SU-DHL-6 (cell line): Measurements from ENCODE around the gene RBX1.
A peak's percentile ranks its signal among the peaks of the same experiment; 100 is the strongest.

ENCODE experiments used
- H2AFZ ChIP-seq: fragments of 200-600 bp; sonication (generic); 2 replicates; pipeline ENCODE4 v1.6.1; 2014; ENCODE audit warnings: low read depth, mild to moderate bottlenecking, moderate library complexity, mixed read lengths, antibody characterized with exemption, low read length; ENCODE audit not compliant: severe bottlenecking
- H3F3A ChIP-seq: fragments of 200-600 bp; shearing (Covaris generic); 2 replicates; pipeline ENCODE4 v1.6.0; 2016; ENCODE audit warnings: antibody characterized with exemption, mild to moderate bottlenecking; ENCODE audit not compliant: insufficient read depth
- H3K27ac ChIP-seq: fragments of 200-600 bp; sonication (generic); 2 replicates; pipeline ENCODE4 v1.5.1; 2016; ENCODE audit warnings: low read depth, mild to moderate bottlenecking, low read length, moderate library complexity, mixed read lengths
- H3K27me3 ChIP-seq: fragments of 200-600 bp; sonication (generic), shearing (Covaris generic); 2 replicates; pipeline ENCODE4 v1.6.0; 2014; ENCODE audit warnings: mild to moderate bottlenecking, low read length
- H3K36me3 ChIP-seq: fragments of 200-600 bp; sonication (generic); 2 replicates; pipeline ENCODE4 v1.6.1; 2014; ENCODE audit warnings: mild to moderate bottlenecking, low read length, mixed read lengths
- H3K4me2 ChIP-seq: fragments of 300-600, 200-600 bp; shearing (Covaris generic), sonication (generic); 2 replicates; pipeline ENCODE4 v1.6.0; 2014; ENCODE audit warnings: low read length, low read depth, mild to moderate bottlenecking; ENCODE audit not compliant: poor library complexity, severe bottlenecking
- H3K4me3 ChIP-seq: fragments of 200-600 bp; sonication (generic); 2 replicates; pipeline ENCODE4 v1.5.1; 2014; ENCODE audit warnings: antibody characterized with exemption, low read length, mild to moderate bottlenecking, mixed read lengths; ENCODE audit not compliant: insufficient read depth, poor library complexity, severe bottlenecking
- H3K79me2 ChIP-seq: fragments of 200-600 bp; sonication (generic); 2 replicates; pipeline ENCODE4 v1.6.1; 2014; ENCODE audit warnings: mild to moderate bottlenecking, low read length, moderate library complexity; ENCODE audit not compliant: insufficient read depth
- H3K9ac ChIP-seq: fragments of 200-600 bp; sonication (generic); 2 replicates; pipeline ENCODE4 v1.7.0; 2014; ENCODE audit warnings: mild to moderate bottlenecking, low read length
- H3K9me2 ChIP-seq: fragments of 200-600 bp; sonication (generic); replicated peaks from 2 replicates; pipeline ENCODE4 v1.6.1; 2014; ENCODE audit warnings: low read length; ENCODE audit not compliant: insufficient read depth
- H3K9me3 ChIP-seq: fragments of 200-600 bp; sonication (generic); 2 replicates; pipeline ENCODE4 v1.6.1; 2014; ENCODE audit warnings: low read length, mixed read lengths; ENCODE audit not compliant: insufficient read depth
- H4K20me1 ChIP-seq: fragments of 200-600 bp; sonication (generic); 2 replicates; pipeline ENCODE4 v1.6.1; 2014; ENCODE audit warnings: low read depth, mild to moderate bottlenecking, antibody characterized with exemption, low read length, moderate library complexity, mixed read lengths
- CTCF ChIP-seq: fragments of 200-600 bp; sonication (generic); IDR thresholded peaks from one replicate; pipeline ENCODE4 v1.5.1; 2017; ENCODE audit warnings: antibody characterized with exemption, mild to moderate bottlenecking, low read length, moderate library complexity; ENCODE audit not compliant: insufficient read depth, poor library complexity, severe bottlenecking
- EZH2phosphoT487 ChIP-seq: fragments of 200-600 bp; sonication (generic), shearing (Covaris generic); conservative IDR thresholded peaks from 2 replicates; pipeline ENCODE4 v1.6.1; 2018; ENCODE audit warnings: mild to moderate bottlenecking, antibody characterized with exemption, low read length, moderate library complexity, mixed read lengths

Gene RBX1

DNA sequence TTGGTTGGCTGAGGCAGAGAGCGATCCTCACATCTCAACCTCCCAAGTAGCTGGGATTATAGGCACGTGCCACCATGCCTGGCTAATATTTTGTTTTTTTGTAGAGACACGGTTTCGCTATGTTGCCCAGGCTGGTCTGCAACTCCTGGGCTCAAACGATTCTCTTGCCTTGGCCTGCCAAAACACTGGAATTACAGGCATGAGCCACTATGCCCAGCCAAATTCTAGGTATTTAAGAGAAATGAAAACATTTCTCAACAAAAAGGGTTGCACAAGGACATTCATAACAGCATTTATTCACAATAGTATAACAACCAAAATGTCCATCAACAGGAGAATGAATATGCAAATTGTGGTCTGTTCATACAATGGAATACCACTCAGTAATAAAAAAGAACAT lies 31.7 kb upstream of the RBX1 start:
- no peak overlapping the region for H3K4me2 ChIP-seq
- TF ChIP-seq EZH2phosphoT487, result no peak
- no peak for TF ChIP-seq CTCF
- H3K9me3 ChIP-seq, result no peaks in the 10 kb centered on the region
- no peak overlapping the region for H2AFZ ChIP-seq
- no peaks in the 10 kb centered on the region for H4K20me1 ChIP-seq
- no peaks in the 10 kb centered on the region for H3K9me2 ChIP-seq
- H3K27me3 ChIP-seq, result no peaks in the 10 kb centered on the region
- no peak overlapping the region for H3K4me3 ChIP-seq
- H3F3A ChIP-seq, result peaks cover 9% of the 10 kb centered on the region; the same call in 1 of the 2 replicates
- no peaks in the 10 kb centered on the region for H3K79me2 ChIP-seq
- H3K27ac ChIP-seq, result no peak overlapping the region
- H3K36me3 ChIP-seq, result peaks cover 3% of the 10 kb centered on the region; the same call in 1 of the 2 replicates
- no peak overlapping the region for H3K9ac ChIP-seq

- Histone ChIP-seq H3K36me3 (peaks cover 3% of the 10 kb centered on the region; the same call in 1 of the 2 replicates), H3K4me2 (no peak overlapping the region), H3F3A (peaks cover 9% of the 10 kb centered on the region; the same call in 1 of the 2 replicates)
Observed at GRCh38 chr22:40920526-40920925, 30.7 kb upstream of the RBX1 start.

GRCh38 chr22:40922484-40923303 lies 28.5 kb upstream of the RBX1 start:
- Histone ChIP-seq H3K79me2 (no peaks in the 10 kb centered on the region), H3K27ac (no peak overlapping the region), H3K36me3 (peaks cover 3% of the 10 kb centered on the region; the same call in 1 of the 2 replicates), H3K4me3 (no peak overlapping the region), H3K4me2 (no peak overlapping the region), H3F3A (peaks cover 9% of the 10 kb centered on the region; the same call in 1 of the 2 replicates), H4K20me1 (no peaks in the 10 kb centered on the region), H2AFZ (no peak overlapping the region), H3K9ac (no peak overlapping the region), H3K9me3 (no peaks in the 10 kb centered on the region), H3K9me2 (no peaks in the 10 kb centered on the region), H3K27me3 (no peaks in the 10 kb centered on the region)
- peak; percentile 45 for TF ChIP-seq CTCF
- TF ChIP-seq EZH2phosphoT487, result no peak

More at GRCh38 chr22:40920526-40920925, 30.7 kb upstream of the RBX1 start:
- Histone ChIP-seq H3K27me3 (no peaks in the 10 kb centered on the region), H3K9ac (no peak overlapping the region), H3K79me2 (no peaks in the 10 kb centered on the region), H2AFZ (no peak overlapping the region), H3K27ac (no peak overlapping the region), H3K4me3 (no peak overlapping the region), H3K9me3 (no peaks in the 10 kb centered on the region), H3K9me2 (no peaks in the 10 kb centered on the region), H4K20me1 (no peaks in the 10 kb centered on the region)
- no peak for TF ChIP-seq CTCF
- no peak for TF ChIP-seq EZH2phosphoT487
